SK-N-DZ (cell line): ENCODE measurements around the gene AGK.
"Not testable (repeated sequence)": the region's sequence is repeated elsewhere in the genome, so short reads cannot be mapped to it uniquely, and the experiment has no call there.

Experiments used
- DNase-seq: peaks from one replicate; pipeline ENCODE4 v3.0.0-alpha.2; 2015; ENCODE audit warnings: low spot score

The AGK gene

DNA sequence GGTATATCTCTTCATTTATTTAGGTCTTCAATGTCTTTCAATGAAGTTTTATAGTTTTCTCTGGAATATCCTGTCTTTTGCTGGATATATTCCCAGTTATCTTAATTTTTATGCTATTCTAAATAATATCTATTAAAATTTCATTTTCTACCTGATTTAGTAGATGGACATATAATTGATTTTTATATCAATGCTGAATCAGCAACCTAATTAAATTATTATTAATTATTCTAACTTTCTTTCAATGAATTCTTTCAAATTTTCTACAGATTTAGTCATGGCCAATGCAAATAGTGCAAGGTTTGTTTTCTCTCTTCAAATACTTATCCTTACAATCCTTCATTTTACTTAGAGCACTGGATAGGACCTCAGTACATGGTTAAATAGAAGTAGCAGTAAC, 94.0 kb downstream of the AGK start:
- no peak for DNase-seq

- DNase-seq = no peak
Measured at GRCh38 chr7:141646826-141647480, 95.7 kb downstream of the AGK start.

DNA sequence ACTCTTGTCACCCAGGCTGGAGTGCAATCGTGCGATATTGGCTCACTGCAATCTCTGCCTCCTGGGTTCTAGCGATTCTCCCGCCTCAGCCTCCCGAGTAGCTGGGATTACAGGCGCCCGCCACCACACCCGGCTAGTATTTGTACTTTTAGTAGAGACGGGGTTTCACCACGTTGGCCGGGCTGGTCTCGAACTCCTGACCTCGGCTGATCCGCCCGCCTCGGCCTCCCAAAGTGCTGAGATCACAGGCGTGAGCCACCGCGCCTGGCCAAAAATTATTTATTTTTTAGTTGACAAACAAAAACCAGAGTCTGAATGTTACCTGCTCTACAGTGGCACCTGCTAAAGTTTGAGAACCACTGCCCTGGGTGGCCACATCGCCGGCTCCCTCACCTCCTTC, 96.5 kb downstream of the AGK start:
- DNase-seq = not testable (repeated sequence)

GRCh38 chr7:141648276-141649114, 97.3 kb downstream of the AGK start:
- no peak for DNase-seq

GRCh38 chr7:141649137-141649864, 98.1 kb downstream of the AGK start:
- no peak for DNase-seq

DNA sequence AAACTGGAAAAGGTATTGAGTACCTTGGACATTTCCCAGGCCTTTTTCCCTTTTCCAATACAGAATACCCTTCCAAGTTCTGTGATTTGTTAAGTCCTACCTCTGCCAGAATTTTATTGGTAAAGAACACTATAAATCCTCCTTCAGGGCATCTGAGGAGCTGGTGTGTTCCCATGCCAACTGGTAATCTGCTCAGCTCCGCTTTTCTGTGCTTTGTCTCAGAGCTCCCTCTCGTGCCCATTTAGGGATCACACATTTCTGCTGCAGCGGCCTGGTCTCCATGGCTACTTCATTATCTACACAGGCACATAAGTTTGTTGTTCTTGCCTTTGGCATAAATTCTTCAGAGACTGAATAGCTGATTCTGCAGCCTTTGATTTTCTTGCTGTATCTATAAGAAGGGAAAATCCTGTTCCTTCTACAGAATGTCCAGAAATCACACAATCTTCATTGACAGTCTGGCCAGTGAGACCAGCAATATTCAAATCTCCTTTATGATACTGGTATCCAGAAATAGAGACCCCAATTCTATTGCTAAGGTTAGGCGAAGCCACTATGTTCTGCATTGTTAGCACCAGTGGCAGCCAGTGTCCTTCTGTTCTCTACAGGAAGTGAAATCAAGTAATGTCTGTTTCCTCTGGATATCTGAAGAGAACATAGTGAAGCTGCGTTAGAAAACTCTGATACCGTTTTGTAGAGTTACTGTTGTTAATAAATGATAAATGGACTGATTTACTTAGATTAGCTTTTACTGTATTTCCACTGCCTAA, 98.8 kb downstream of the AGK start:
- peak; percentile 58 for DNase-seq

DNA sequence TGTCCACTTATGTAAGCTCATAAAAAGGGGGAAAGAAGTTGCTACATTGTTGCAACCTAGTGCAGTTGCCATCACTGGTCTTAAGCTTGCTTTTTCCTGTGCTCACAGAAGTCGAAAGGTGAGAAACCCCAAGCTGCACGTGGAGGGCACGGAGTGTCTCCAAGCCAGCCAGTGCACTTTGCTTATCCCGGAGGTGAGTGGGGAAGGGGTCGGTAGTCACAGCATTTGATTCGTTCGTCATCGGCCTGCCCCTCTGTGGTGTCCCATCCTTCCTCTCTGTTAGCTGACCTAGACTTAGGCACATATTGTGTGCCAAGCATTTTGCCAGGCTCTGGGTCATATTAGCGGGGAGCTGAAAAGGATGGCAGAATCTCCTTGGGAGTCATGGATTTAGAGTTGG, 100.2 kb downstream of the AGK start:
- DNase-seq = no peak

GRCh38 chr7:141652691-141653090, 101.5 kb downstream of the AGK start:
- no peak for DNase-seq

GRCh38 chr7:141654551-141654950, 103.3 kb downstream of the AGK start:
- DNase-seq = peak; percentile 75

DNA sequence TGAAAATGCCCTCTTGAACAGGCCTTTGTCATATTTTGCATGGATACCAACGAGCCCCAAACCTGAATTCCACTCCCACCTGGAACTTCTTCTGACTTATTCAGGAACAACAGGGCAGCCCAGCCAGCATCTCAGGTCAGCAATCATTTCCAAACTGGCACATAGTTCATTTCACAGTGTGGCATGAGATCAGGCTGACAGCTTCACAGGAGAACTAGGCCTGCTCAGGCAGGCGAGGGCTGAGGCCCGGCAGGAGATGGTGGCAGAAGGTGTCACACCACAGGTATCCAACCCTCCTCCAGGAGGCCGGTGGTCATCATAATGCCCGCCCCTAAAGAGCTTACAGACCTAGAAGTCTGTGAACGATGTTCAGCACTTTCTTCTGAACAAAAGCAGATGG, 108.3 kb downstream of the AGK start:
- no peak for DNase-seq

DNA sequence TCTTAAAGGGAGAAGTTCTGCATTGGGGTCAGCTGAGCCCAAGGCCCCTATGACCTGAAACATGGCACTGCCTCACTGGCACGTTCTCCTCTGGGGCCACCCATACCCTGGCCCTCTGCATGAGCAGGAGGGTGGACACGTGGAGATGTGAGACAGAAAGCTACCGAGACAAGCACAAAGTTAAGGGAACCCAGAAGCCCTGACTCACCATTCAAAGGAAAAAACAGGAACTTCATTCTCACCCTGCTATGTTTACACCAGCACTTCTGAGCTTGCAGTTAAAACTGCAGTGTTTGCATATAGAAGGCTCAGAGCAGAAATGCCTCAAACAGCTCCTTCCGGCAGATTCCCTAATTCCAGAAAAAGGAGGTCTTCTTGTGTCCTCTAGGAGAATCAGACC, 109.0 kb downstream of the AGK start:
- DNase-seq = no peak

DNA sequence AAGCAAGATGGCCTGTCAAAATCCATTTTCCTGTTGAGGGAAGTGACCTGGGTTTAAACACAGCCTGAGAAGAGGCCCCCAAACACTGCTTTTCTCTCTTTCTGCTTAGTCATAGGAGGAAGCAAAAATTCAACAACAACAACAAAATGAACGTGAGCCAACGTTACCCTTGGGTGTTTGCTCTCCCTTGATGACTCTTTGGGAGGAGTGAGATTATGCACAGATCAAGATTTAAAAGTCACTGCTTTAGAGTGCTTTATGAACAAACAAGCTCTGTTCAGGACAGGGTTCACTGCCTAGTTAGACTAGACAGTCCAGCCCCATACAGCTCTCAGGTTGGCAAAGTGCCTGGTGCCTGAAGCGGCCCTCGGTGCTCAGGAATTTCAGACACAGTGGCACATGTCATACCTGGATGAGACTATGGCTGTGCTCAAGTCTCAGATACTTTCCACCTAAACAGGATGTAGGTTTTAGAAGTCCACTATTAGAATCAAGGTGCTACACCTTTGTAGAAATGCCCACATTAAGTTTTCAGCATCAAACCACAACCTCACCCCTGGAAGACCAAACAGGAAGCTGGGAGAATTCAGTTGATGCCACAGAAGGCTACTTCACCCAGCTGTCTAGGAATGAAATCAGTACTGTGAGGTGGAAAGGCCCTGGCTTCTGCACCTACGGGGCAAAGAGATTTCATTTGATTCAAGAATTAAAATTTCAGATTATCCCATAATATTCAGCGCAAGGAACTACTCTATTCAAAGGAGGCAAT, 112.1 kb downstream of the AGK start:
- DNase-seq = no peak

DNA sequence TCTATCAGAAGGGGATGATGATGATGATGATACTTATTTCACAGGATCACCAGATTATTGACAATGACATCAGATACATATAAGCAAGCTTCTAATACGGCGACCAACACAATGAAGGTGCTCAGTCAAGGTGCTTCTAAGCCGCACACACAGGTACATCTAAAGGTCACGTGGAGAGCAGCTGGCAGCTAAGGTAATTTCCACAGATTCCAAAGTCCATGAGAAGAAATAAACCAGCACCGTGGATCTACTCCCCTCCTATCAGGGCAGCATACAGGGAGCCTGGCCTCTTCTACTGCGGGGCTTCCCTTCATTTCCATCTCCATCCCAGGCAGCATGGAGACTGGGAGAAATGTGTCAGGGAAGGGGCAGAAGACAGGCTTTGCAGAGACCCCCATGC, 113.2 kb downstream of the AGK start:
- DNase-seq = no peak

- no peak for DNase-seq
Measured at GRCh38 chr7:141665208-141666035, 114.2 kb downstream of the AGK start.

- DNase-seq = no peak
Measured at GRCh38 chr7:141666071-141666470, 114.9 kb downstream of the AGK start.

- DNase-seq = no peak
Measured at GRCh38 chr7:141668853-141669252, 117.6 kb downstream of the AGK start.

GRCh38 chr7:141671705-141672496, 120.7 kb downstream of the AGK start:
- no peak for DNase-seq

- DNase-seq = no peak
Measured at GRCh38 chr7:141673346-141673745, 122.1 kb downstream of the AGK start.

DNA sequence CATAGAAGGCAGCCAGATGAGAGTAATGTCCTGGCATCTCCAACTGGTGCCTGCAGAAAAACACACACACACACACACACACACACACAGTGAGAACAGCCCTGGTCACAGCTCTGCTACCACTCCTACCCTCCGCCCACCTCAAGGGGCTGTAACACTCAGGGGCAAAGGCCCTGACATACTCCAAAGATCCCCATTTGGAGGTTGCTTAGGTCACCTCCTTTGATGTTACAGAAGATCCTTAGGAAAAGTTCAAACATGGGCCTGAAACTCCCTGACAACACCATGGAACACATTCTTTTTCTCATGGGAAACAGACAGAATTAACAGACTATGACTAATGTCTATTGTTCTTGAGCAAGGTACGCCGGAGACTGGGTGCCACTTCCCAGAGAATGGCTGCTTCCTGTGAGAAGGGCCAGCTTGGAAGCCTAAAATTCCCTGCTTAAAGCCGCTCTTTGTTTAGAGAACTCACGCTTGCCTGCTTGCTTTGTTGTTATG, 123.0 kb downstream of the AGK start:
- no peak for DNase-seq
